Stimulated activated naive CD8-positive, alpha-beta T cell treated with anti-CD3 and anti-CD28 coated beads, Interleukin-15, Interleukin-2, amounts not matched to agents 100 ng/mL and 50 ng/mL, for 24 hours (primary cell): ENCODE results near the gene WFDC2.
A peak's percentile ranks its signal among the peaks of the same experiment; 100 is the strongest.

ENCODE experiments used
- H3K27ac Mint-ChIP-seq: one replicate; pipeline ENCODE4 v1.8.0; 2021; ENCODE audit warnings: mild to moderate bottlenecking, mixed read lengths
- H3K27me3 Mint-ChIP-seq: one replicate; pipeline ENCODE4 v1.8.0; 2021; ENCODE audit warnings: mixed read lengths
- H3K36me3 Mint-ChIP-seq: one replicate; pipeline ENCODE4 v1.8.0; 2021; ENCODE audit warnings: low read depth, mixed read lengths
- H3K4me1 Mint-ChIP-seq: one replicate; pipeline ENCODE4 v1.8.0; 2021; ENCODE audit warnings: low read depth, mixed read lengths
- H3K4me3 Mint-ChIP-seq: one replicate; pipeline ENCODE4 v1.8.0; 2021; ENCODE audit warnings: mild to moderate bottlenecking, mixed read lengths
- H3K9me3 Mint-ChIP-seq: one replicate; pipeline ENCODE4 v1.8.0; 2021; ENCODE audit warnings: mixed read lengths

The WFDC2 gene

GRCh38 chr20:45441746-45442145, 27.8 kb upstream of the WFDC2 start:
- Mint-ChIP-seq H3K27me3 (peaks cover 15% of the 10 kb centered on the region), H3K4me3 (no peak overlapping the region), H3K9me3 (no peaks in the 10 kb centered on the region), H3K27ac (no peak overlapping the region), H3K36me3 (no peaks in the 10 kb centered on the region), H3K4me1 (peaks cover 23% of the 10 kb centered on the region)

DNA sequence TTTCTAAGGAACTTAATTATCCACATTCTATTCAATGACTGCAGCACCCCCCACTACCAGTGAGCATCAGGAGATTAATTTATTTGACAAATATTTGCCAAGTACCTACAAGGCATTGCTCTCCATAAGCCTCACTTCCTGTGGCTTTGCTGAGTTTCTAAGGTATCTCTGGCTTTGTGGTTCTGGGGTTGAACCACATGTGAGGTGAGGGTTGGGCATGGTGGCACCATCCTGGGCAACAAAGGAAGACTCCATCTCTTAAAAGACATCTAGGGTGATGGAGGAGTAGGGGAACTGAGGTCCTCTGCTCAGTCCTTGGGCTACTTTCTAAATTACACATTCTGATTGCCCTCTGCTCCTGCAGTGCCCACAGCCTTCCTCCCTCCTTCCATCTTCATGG, 25.5 kb upstream of the WFDC2 start:
- no peak overlapping the region for H3K27ac Mint-ChIP-seq
- peaks cover 15% of the 10 kb centered on the region for H3K27me3 Mint-ChIP-seq
- no peak overlapping the region for H3K4me3 Mint-ChIP-seq
- peaks cover 19% of the 10 kb centered on the region for H3K4me1 Mint-ChIP-seq
- no peaks in the 10 kb centered on the region for H3K9me3 Mint-ChIP-seq
- H3K36me3 Mint-ChIP-seq, result peaks cover 4% of the 10 kb centered on the region

DNA sequence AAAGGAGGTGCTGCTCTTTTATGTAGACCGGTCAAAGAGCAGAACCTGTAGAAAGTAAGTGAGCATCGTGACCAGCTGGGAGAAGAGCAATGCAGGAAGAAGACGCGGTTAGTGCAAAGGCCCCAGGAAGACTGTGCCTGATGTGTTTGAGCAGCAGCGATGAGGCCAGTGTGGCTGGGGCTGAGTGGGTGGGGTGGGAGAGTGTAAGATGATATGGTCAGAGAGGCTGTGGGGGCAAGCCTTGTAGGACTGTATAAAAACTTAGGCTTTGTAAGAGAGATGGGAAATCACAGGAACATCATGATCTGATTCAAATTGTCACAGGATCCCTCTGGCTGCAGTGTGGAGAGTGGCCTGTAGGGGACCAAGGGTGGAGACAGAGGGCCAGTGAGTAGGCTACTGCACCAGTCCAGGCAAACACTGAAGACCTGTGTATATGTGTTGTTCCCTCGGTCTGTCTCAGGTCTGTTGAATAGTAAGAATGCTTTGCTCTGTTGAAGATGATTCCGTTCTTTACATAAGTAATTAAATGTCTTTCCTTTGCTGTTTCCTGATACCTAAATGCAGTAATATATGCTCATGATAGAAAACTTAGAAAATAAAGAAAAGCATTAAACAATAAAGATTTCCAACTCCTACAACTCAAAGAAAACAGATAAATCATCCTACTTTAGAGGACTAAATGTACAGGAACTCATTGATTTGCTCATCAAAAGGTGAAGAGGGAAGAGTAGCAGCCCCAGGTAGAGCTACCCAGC, 23.6 kb upstream of the WFDC2 start:
- Mint-ChIP-seq H3K27ac (no peak overlapping the region), H3K27me3 (peaks cover 15% of the 10 kb centered on the region), H3K4me3 (no peak overlapping the region), H3K4me1 (peaks cover 19% of the 10 kb centered on the region), H3K9me3 (no peaks in the 10 kb centered on the region), H3K36me3 (peaks cover 4% of the 10 kb centered on the region)

DNA sequence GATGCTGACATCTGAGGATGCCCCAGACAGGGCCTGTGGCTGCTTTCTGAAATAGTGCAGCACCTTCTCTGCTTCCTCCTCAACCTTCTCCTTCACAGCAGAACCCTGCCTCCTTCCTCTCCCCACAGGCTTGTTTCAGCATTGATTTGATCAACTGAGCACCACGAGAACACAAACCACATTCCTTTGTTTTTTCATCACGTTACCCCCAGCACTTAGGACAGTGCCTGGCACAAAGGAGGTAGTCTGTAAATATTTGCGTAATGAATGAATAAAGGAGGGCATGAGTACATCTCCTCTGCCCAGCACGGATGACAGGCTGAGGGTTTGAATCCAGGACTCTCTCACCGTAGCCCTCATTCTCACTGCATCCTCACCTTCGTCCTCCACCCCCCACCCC, 21.3 kb upstream of the WFDC2 start:
- no peak overlapping the region for H3K4me3 Mint-ChIP-seq
- H3K27ac Mint-ChIP-seq, result no peak overlapping the region
- peaks cover 21% of the 10 kb centered on the region for H3K4me1 Mint-ChIP-seq
- H3K9me3 Mint-ChIP-seq, result no peaks in the 10 kb centered on the region
- peaks cover 18% of the 10 kb centered on the region for H3K27me3 Mint-ChIP-seq
- H3K36me3 Mint-ChIP-seq, result peaks cover 4% of the 10 kb centered on the region

GRCh38 chr20:45449528-45449927, 20.0 kb upstream of the WFDC2 start:
- Mint-ChIP-seq H3K36me3 (peaks cover 4% of the 10 kb centered on the region), H3K4me3 (no peak overlapping the region), H3K9me3 (no peaks in the 10 kb centered on the region), H3K27ac (no peak overlapping the region), H3K27me3 (peaks cover 11% of the 10 kb centered on the region), H3K4me1 (peaks cover 10% of the 10 kb centered on the region)

- Mint-ChIP-seq H3K9me3 (no peaks in the 10 kb centered on the region), H3K36me3 (peaks cover 4% of the 10 kb centered on the region), H3K4me1 (peaks cover 7% of the 10 kb centered on the region), H3K27me3 (peaks cover 8% of the 10 kb centered on the region), H3K27ac (no peak overlapping the region), H3K4me3 (no peak overlapping the region)
Observed at GRCh38 chr20:45450097-45450818, 19.3 kb upstream of the WFDC2 start.

DNA sequence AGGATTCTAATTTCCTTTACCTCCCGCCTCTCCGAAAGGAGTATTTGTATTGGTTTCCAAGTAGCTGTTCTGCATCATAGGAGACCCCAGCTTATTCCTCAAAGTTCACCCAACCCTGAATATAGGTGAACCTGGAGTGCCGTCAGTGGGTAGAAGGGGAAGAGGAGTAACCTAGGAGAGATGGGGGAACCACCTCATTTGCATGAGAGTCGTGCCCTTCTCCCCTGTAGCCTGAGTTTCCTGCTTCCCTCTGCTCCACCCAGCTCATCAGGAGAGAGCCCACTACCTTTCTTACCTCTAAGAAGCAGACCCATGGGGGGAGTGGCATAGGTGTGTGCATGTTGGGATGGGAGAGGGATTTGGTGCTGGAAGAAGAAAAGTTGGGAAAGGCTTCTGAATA, 17.3 kb upstream of the WFDC2 start:
- H3K27ac Mint-ChIP-seq, result no peak overlapping the region

GRCh38 chr20:45452772-45453691, 16.5 kb upstream of the WFDC2 start:
- Mint-ChIP-seq H3K4me3 (no peak overlapping the region), H3K27me3 (peaks cover 3% of the 10 kb centered on the region), H3K4me1 (peaks cover 7% of the 10 kb centered on the region), H3K27ac (no peak overlapping the region), H3K9me3 (no peaks in the 10 kb centered on the region), H3K36me3 (peaks cover 4% of the 10 kb centered on the region)

More for the DNA sequence above, 17.3 kb upstream of the WFDC2 start:
- peaks cover 7% of the 10 kb centered on the region for H3K4me1 Mint-ChIP-seq
- peaks cover 3% of the 10 kb centered on the region for H3K27me3 Mint-ChIP-seq
- H3K9me3 Mint-ChIP-seq, result no peaks in the 10 kb centered on the region
- H3K36me3 Mint-ChIP-seq, result peaks cover 4% of the 10 kb centered on the region
- H3K4me3 Mint-ChIP-seq, result no peak overlapping the region

GRCh38 chr20:45456632-45457031, 12.9 kb upstream of the WFDC2 start:
- no peak overlapping the region for H3K4me3 Mint-ChIP-seq
- H3K27me3 Mint-ChIP-seq, result peaks cover 7% of the 10 kb centered on the region
- no peaks in the 10 kb centered on the region for H3K36me3 Mint-ChIP-seq
- H3K27ac Mint-ChIP-seq, result no peak overlapping the region
- H3K4me1 Mint-ChIP-seq, result peaks cover 14% of the 10 kb centered on the region
- H3K9me3 Mint-ChIP-seq, result no peaks in the 10 kb centered on the region

- Mint-ChIP-seq H3K9me3 (no peaks in the 10 kb centered on the region), H3K27me3 (peaks cover 7% of the 10 kb centered on the region), H3K4me1 (peaks cover 9% of the 10 kb centered on the region), H3K4me3 (no peak overlapping the region), H3K36me3 (no peaks in the 10 kb centered on the region), H3K27ac (no peak overlapping the region)
Observed at GRCh38 chr20:45459606-45460005, 9.9 kb upstream of the WFDC2 start.

GRCh38 chr20:45461225-45461624, 8.3 kb upstream of the WFDC2 start:
- no peak overlapping the region for H3K4me3 Mint-ChIP-seq
- peaks cover 11% of the 10 kb centered on the region for H3K27me3 Mint-ChIP-seq
- H3K27ac Mint-ChIP-seq, result peak overlapping the region; percentile 12
- H3K9me3 Mint-ChIP-seq, result no peaks in the 10 kb centered on the region
- peaks cover 9% of the 10 kb centered on the region for H3K4me1 Mint-ChIP-seq
- H3K36me3 Mint-ChIP-seq, result no peaks in the 10 kb centered on the region

DNA sequence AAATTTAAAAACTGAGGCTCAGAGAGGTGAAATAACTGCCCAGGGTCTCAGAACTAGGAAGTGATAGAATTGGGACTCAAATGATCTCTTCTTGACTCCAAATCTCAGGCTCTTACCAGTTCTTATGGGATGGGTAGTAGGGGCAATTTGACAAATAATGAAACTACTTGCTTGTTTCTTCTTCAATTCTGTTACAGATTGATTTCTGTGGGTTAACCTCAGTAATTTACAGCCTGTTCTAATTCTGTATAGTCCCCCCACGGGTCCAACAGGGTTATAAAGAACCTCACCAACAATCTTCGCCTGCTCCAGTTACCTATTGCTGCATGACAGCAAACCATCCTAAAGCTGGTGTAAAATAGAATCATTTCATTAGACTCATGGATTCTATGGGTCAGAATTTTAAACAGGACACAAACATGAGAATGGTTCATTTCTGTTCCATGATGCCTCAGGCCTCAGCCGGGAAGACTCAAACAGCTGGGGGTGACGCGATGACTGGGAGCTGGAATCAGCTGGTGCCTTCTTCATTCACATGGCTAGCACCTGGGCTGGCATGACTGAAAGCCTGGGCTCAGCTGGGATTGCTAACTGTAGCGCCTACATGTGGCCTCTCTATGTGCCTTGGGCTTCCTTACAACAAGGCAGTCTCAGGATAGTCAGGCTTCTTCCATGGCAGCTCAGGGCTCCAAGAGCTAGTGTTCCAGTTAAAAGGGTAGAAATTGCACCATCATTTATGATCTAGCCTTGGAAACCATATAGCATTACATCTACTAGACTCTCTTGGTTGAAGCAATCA, 6.6 kb upstream of the WFDC2 start:
- Mint-ChIP-seq H3K27me3 (peaks cover 15% of the 10 kb centered on the region), H3K4me1 (peaks cover 9% of the 10 kb centered on the region), H3K36me3 (no peaks in the 10 kb centered on the region), H3K9me3 (no peaks in the 10 kb centered on the region), H3K4me3 (no peak overlapping the region), H3K27ac (no peak overlapping the region)

- H3K4me3 Mint-ChIP-seq, result no peak overlapping the region
- H3K27me3 Mint-ChIP-seq, result peaks cover 22% of the 10 kb centered on the region
- H3K4me1 Mint-ChIP-seq, result peaks cover 9% of the 10 kb centered on the region
- H3K36me3 Mint-ChIP-seq, result no peaks in the 10 kb centered on the region
- no peak overlapping the region for H3K27ac Mint-ChIP-seq
- no peaks in the 10 kb centered on the region for H3K9me3 Mint-ChIP-seq
Observed at GRCh38 chr20:45463709-45464108, 5.8 kb upstream of the WFDC2 start.

- peaks cover 16% of the 10 kb centered on the region for H3K4me1 Mint-ChIP-seq
- no peaks in the 10 kb centered on the region for H3K9me3 Mint-ChIP-seq
- H3K27ac Mint-ChIP-seq, result no peak overlapping the region
- H3K4me3 Mint-ChIP-seq, result no peak overlapping the region
- H3K27me3 Mint-ChIP-seq, result peaks cover 34% of the 10 kb centered on the region
- H3K36me3 Mint-ChIP-seq, result no peaks in the 10 kb centered on the region
Observed at GRCh38 chr20:45465491-45466266, 3.9 kb upstream of the WFDC2 start.
